HepG2 (cell line): ENCODE results near the gene PLEKHG5. TPM values are rescaled to one million over a fixed set of nuclear protein-coding genes. Genes with fewer than 3 reads are reported as not detected.

Source experiments
- ATAC-seq: fragments of 200-7000 bp; cut with Tn5 transposase; 3 replicates; pipeline ENCODE4 v1.9.1; 2020; ENCODE audit warnings: mild to moderate bottlenecking, moderate library complexity
- BruUV-seq: library from RNA; stranded (reverse); fragments of 400-500 nt; replicated peaks from 2 replicates; lab custom pipeline; 2021; lab: Mats Ljungman, UMichigan
- CTCF ChIA-PET: fragments of 300-600 bp; formaldehyde crosslinking; extraction: SDS; loops from one replicate; lab custom pipeline; 2021; ENCODE audit warnings: low total read pairs, inconsistent platforms, low intra/inter-chr PET ratio; lab: Yijun Ruan, JAX
- POLR2A ChIA-PET: fragments of 350-600 bp; sonication (Branson Sonifier 250); formaldehyde crosslinking; loops from one replicate; lab custom pipeline; 2020; ENCODE audit warnings: antibody characterized with exemption, inconsistent platforms; lab: Yijun Ruan, JAX
- DNase-seq: peaks from one replicate; pipeline ENCODE4 v3.0.0-alpha.2; 2015; ENCODE audit warnings: low spot score
- FAIRE-seq: peaks from 3 replicates; lab custom pipeline; 2011; peaks lifted over from hg19 to GRCh38; lab: Jason Lieb, UNC
- H2AFZ ChIP-seq: one replicate; pipeline ENCODE4 v1.6.1; 2011; ENCODE audit warnings: low read length, inconsistent platforms
- H3K27ac ChIP-seq: fragments of 300-600 bp; 3 replicates; pipeline ENCODE4 v1.8.0; 2011; ENCODE audit warnings: mixed run types, mild to moderate bottlenecking, mixed read lengths, low read length, inconsistent platforms; ENCODE audit not compliant: insufficient read depth; ENCODE audit errors: extremely low read length
- H3K27me3 ChIP-seq, 2 experiments: fragments of 200-600 bp in 1 of 2; 2 replicates in 1 of 2; 3 replicates in 1 of 2; pipeline versions ENCODE4 v1.6.0 to v1.8.0; 2011; ENCODE audit warnings: low read length in 2 of 2, mild to moderate bottlenecking in 2 of 2, moderate library complexity in 2 of 2, inconsistent platforms in 1 of 2; ENCODE audit not compliant: insufficient read depth in 2 of 2, control insufficient read depth in 1 of 2
- H3K36me3 ChIP-seq, 2 experiments: fragments of 200-600 bp in 1 of 2; replicated peaks in 1 of 2; 2 replicates in 1 of 2; 3 replicates in 1 of 2; pipeline versions ENCODE4 v1.5.1 to v1.8.0; 2011; ENCODE audit warnings: low read length in 2 of 2, inconsistent platforms in 1 of 2; ENCODE audit not compliant: insufficient read depth in 2 of 2, control insufficient read depth in 1 of 2
- H3K4me1 ChIP-seq: 2 replicates; pipeline ENCODE4 v1.5.1; 2012; ENCODE audit warnings: low read length, inconsistent platforms; ENCODE audit not compliant: insufficient read depth
- H3K4me2 ChIP-seq: 2 replicates; pipeline ENCODE4 v1.6.0; 2011; ENCODE audit warnings: low read depth, low read length, inconsistent platforms
- H3K4me3 ChIP-seq, 3 experiments: fragments of 200-600 bp in 1 of 3; sonication (generic), shearing (Covaris generic) in 1 of 3; replicated peaks in 1 of 3; 2 replicates each; pipeline ENCODE4 v1.5.1; 2011 to 2016; ENCODE audit warnings: low read length in 3 of 3, inconsistent platforms in 2 of 3, low read depth in 2 of 3, mild to moderate bottlenecking in 2 of 3, control low read depth in 1 of 3, mixed read lengths in 1 of 3; ENCODE audit not compliant: insufficient read depth in 1 of 3
- H3K79me2 ChIP-seq: one replicate; pipeline ENCODE4 v1.6.1; 2011; ENCODE audit warnings: low read length, inconsistent platforms; ENCODE audit not compliant: insufficient read depth
- H3K9ac ChIP-seq: 2 replicates; pipeline ENCODE4 v1.6.0; 2011; ENCODE audit warnings: mild to moderate bottlenecking, low read depth, low read length, inconsistent platforms; ENCODE audit not compliant: insufficient read depth
- H3K9me3 ChIP-seq: 2 replicates; pipeline ENCODE4 v1.5.1; 2012; ENCODE audit warnings: mild to moderate bottlenecking, low read length
- H4K20me1 ChIP-seq: 2 replicates; pipeline ENCODE4 v1.6.0; 2011; ENCODE audit warnings: inconsistent platforms, mild to moderate bottlenecking, low read length, moderate library complexity; ENCODE audit not compliant: insufficient read depth
- KDM5B ChIP-seq: sonication (generic); formaldehyde crosslinking; IDR thresholded peaks from 2 replicates; pipeline ENCODE4 v1.4.0; 2020; ENCODE audit warnings: missing genetic modification reagents, mild to moderate bottlenecking, borderline replicate concordance
- NFE2L2 ChIP-seq: fragments of 150-350 bp; IDR thresholded peaks from 2 replicates; pipeline ENCODE4 v1.6.1; 2014; ENCODE audit warnings: low read length
- NFYB ChIP-seq: sonication (generic); formaldehyde crosslinking; IDR thresholded peaks from 2 replicates; pipeline ENCODE4 v1.4.0; 2020; ENCODE audit warnings: missing genetic modification reagents
- SKI ChIP-seq: fragments of 450-650 bp; IDR thresholded peaks from one replicate; pipeline ENCODE4 v1.6.1; 2018; ENCODE audit warnings: mild to moderate bottlenecking; ENCODE audit not compliant: partially characterized antibody
- XBP1 ChIP-seq: sonication (generic); formaldehyde crosslinking; IDR thresholded peaks from 2 replicates; pipeline ENCODE4 v1.5.0; 2020; ENCODE audit warnings: missing genetic modification reagents
- ZNF230 ChIP-seq: sonication (generic); formaldehyde crosslinking; IDR thresholded peaks from 2 replicates; pipeline ENCODE4 v1.4.0; 2020; ENCODE audit warnings: mild to moderate bottlenecking, missing genetic modification reagents
- ZNF446 ChIP-seq: sonication (generic); formaldehyde crosslinking; IDR thresholded peaks from 2 replicates; pipeline ENCODE4 v1.5.0; 2020; ENCODE audit warnings: mild to moderate bottlenecking, missing genetic modification reagents
- WGBS: methylation state at CpG from one replicate; pipeline ENCODE4 v1.1.6; 2017; ENCODE audit warnings: low lambda C conversion rate; 5-methylcytosine and 5-hydroxymethylcytosine counted together
- in situ Hi-C: cut with HindIII; loops from 2 replicates; pipeline ENCODE4 v1.10.0; 2017; ENCODE audit warnings: low pct_unique_long_range_greater_than_20kb; ENCODE audit not compliant: extremely low pct_ligation_motif_present
- intact Hi-C: fragments of 100-400 bp; cut with micrococcal nuclease; formaldehyde crosslinking; loops from one replicate; pipeline ENCODE4 v1.10.0; 2022; ENCODE audit not compliant: unreplicated experiment
- polyA plus RNA-seq, 8 experiments: library from polyadenylated mRNA; depleted of rRNA in 3 of 8; stranded (reverse) in 7 of 8; unstranded in 1 of 8; fragments of >200 nt; fragmentation: Illumina TruSeq in 4 of 8; extraction: Trizol in 4 of 8; gene quantifications; 2 replicates each; pipeline versions ENCODE4 v1.2.1 to v1.2.3, GENCODE V29; 2011 to 2016; ENCODE audit warnings: low read depth in 4 of 8, missing spikeins in 1 of 8, mixed read lengths in 1 of 8; ENCODE audit not compliant: insufficient read depth in 1 of 8
- total RNA-seq, 5 experiments: library from RNA; depleted of rRNA; stranded (reverse); fragments of >200 nt; fragmentation: Illumina TruSeq; extraction: Trizol; gene quantifications; 2 replicates each; pipeline ENCODE4 v1.2.3, GENCODE V29; 2016; ENCODE audit warnings: low read depth in 1 of 5
- TF ChIP-seq, protein P1 (sequence below): sonication (generic); formaldehyde crosslinking; IDR thresholded peaks from 2 replicates; pipeline ENCODE4 v1.4.0; 2020; ENCODE audit warnings: mild to moderate bottlenecking, missing genetic modification reagents
- TF ChIP-seq, protein P2 (sequence below): sonication (generic); formaldehyde crosslinking; IDR thresholded peaks from 2 replicates; pipeline ENCODE4 v1.4.0; 2020; ENCODE audit warnings: mild to moderate bottlenecking, missing genetic modification reagents

Gene PLEKHG5
- total and polyA plus RNA-seq, 2 of the 13 experiments (the other 11 are each of a cell fraction or from before 2014, with no cell fraction given) = 1.9 to 3.5 TPM

DNA sequence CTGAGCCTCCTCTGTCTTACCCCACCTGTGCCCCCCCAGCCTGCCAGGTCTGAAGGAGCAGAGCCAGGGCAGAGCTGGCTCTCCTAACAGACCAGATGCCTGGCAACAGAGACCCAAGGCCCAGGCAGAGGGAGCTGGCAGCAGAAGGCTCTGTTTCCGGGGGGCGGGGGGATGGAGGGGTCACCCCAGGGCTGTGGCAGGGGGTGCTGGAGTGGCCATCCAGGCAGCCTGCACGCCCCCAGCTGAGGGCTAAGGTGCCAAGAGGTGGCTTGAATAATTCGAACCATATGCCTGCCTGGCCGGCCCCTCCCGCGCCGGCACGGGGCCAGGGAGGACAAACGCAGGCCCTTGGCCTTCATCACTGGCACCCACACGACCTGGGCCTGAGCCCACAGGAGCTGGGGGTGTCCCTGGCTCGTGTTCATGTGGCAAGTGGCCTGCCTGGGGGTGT, 16.0 kb upstream of the PLEKHG5 start:
- no peak overlapping the region for H2AFZ ChIP-seq
- no peaks in the 10 kb centered on the region for H3K79me2 ChIP-seq
- H3K4me3 ChIP-seq = no peak overlapping the region
- no peaks in the 10 kb centered on the region for H3K9me3 ChIP-seq
- DNase-seq = no peak
- FAIRE-seq = no peak
- no peak overlapping the region for H3K9ac ChIP-seq
- no TSS peak for BruUV-seq
- peaks cover 64% of the 10 kb centered on the region for H3K4me1 ChIP-seq
- H4K20me1 ChIP-seq = no peaks in the 10 kb centered on the region
- POLR2A ChIA-PET = interaction anchor here (1.3 kb wide), 1 partner anchor 9 kb away, joined by 5 read pairs; no protein-coding TSS in a partner anchor
- TF ChIP-seq, protein P1, sequence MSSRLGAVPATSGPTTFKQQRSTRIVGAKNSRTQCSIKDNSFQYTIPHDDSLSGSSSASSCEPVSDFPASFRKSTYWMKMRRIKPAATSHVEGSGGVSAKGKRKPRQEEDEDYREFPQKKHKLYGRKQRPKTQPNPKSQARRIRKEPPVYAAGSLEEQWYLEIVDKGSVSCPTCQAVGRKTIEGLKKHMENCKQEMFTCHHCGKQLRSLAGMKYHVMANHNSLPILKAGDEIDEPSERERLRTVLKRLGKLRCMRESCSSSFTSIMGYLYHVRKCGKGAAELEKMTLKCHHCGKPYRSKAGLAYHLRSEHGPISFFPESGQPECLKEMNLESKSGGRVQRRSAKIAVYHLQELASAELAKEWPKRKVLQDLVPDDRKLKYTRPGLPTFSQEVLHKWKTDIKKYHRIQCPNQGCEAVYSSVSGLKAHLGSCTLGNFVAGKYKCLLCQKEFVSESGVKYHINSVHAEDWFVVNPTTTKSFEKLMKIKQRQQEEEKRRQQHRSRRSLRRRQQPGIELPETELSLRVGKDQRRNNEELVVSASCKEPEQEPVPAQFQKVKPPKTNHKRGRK = no peak
- no peak for TF ChIP-seq SKI
- no peak for TF ChIP-seq ZNF230
- TF ChIP-seq, all 625 proteins: peak for 0
- H3K36me3 ChIP-seq = no peaks in the 10 kb centered on the region
- ATAC-seq = no peak
- CTCF ChIA-PET = no interaction called here
- intact Hi-C loops (no loop called here), in situ Hi-C loops (no loop called here)
- no peak overlapping the region for H3K4me2 ChIP-seq
- 31% methylated on average over 2 of the region's 12 CpGs for WGBS
- H3K27me3 ChIP-seq = peaks cover 26 to 57% of the 10 kb centered on the region in 2 experiments; a peak in 4 of 5 replicates
- no peak overlapping the region for H3K27ac ChIP-seq

DNA sequence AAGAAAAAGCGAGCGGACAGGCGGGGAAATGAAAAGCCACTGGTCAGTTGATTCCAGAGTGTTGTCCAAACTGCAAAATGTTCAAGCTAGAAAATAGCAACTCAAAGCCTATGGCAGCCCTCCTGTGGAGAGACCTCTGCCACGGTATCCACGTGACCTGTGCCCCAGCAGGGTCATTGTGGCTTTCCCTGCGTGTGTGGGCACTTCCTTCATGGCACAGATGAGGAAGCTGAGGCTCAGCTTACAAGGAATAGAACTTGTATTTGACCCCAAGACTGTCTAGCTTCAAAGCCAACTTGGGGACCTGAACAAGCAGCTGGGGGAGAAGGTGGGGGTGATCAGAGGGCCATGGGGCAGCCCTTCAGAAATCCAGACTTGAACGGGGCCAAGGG, 15.6 kb upstream of the PLEKHG5 start:
- Histone ChIP-seq H3K4me2 (no peak overlapping the region), H3K9ac (no peak overlapping the region), H3K4me3 (no peak overlapping the region), H3K27me3 (peaks cover 26 to 61% of the 10 kb centered on the region in 2 experiments; a peak in 4 of 5 replicates), H3K4me1 (peaks cover 64% of the 10 kb centered on the region), H3K27ac (no peak overlapping the region), H3K9me3 (no peaks in the 10 kb centered on the region), H3K79me2 (no peaks in the 10 kb centered on the region), H4K20me1 (no peaks in the 10 kb centered on the region), H2AFZ (no peak overlapping the region), H3K36me3 (no peaks in the 10 kb centered on the region)
- TF ChIP-seq, protein P2, sequence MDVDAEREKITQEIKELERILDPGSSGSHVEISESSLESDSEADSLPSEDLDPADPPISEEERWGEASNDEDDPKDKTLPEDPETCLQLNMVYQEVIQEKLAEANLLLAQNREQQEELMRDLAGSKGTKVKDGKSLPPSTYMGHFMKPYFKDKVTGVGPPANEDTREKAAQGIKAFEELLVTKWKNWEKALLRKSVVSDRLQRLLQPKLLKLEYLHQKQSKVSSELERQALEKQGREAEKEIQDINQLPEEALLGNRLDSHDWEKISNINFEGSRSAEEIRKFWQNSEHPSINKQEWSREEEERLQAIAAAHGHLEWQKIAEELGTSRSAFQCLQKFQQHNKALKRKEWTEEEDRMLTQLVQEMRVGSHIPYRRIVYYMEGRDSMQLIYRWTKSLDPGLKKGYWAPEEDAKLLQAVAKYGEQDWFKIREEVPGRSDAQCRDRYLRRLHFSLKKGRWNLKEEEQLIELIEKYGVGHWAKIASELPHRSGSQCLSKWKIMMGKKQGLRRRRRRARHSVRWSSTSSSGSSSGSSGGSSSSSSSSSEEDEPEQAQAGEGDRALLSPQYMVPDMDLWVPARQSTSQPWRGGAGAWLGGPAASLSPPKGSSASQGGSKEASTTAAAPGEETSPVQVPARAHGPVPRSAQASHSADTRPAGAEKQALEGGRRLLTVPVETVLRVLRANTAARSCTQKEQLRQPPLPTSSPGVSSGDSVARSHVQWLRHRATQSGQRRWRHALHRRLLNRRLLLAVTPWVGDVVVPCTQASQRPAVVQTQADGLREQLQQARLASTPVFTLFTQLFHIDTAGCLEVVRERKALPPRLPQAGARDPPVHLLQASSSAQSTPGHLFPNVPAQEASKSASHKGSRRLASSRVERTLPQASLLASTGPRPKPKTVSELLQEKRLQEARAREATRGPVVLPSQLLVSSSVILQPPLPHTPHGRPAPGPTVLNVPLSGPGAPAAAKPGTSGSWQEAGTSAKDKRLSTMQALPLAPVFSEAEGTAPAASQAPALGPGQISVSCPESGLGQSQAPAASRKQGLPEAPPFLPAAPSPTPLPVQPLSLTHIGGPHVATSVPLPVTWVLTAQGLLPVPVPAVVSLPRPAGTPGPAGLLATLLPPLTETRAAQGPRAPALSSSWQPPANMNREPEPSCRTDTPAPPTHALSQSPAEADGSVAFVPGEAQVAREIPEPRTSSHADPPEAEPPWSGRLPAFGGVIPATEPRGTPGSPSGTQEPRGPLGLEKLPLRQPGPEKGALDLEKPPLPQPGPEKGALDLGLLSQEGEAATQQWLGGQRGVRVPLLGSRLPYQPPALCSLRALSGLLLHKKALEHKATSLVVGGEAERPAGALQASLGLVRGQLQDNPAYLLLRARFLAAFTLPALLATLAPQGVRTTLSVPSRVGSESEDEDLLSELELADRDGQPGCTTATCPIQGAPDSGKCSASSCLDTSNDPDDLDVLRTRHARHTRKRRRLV (CRISPR knock-in tag) = no peak
- TF ChIP-seq KDM5B (CRISPR knock-in tag) = no peak
- TF ChIP-seq NFE2L2 = no peak
- TF ChIP-seq NFYB (CRISPR knock-in tag) = no peak
- TF ChIP-seq ZNF446 (CRISPR knock-in tag) = no peak
- TF ChIP-seq XBP1 (CRISPR knock-in tag) = no peak
- WGBS = 31% methylated on average over 5 of the region's 7 CpGs
- ATAC-seq (no peak), FAIRE-seq (no peak), DNase-seq (no peak)
- in situ Hi-C loops = no loop called here
- ChIA-PET CTCF (no interaction called here), POLR2A (interaction anchor here (1.3 kb wide), 1 partner anchor 8 kb away, joined by 5 read pairs; no protein-coding TSS in a partner anchor)
- intact Hi-C loops = no loop called here
- no TSS peak for BruUV-seq
